Astrocyte (in vitro differentiated cells and primary cell): Measurements from ENCODE around the gene SLC15A1. TPM values are rescaled to one million over a fixed set of nuclear protein-coding genes. Genes with fewer than 3 reads are reported as not detected.

Source experiments
- DNase-seq: peaks from one replicate; pipeline ENCODE4 v3.0.0-alpha.2; 2010; ENCODE audit warnings: low read depth
- FAIRE-seq: peaks from 2 replicates; lab custom pipeline; 2011; peaks lifted over from hg19 to GRCh38; lab: Jason Lieb, UNC
- H2AFZ ChIP-seq: 2 replicates; pipeline ENCODE4 v1.6.0; 2012; ENCODE audit warnings: low read depth, low read length, inconsistent platforms
- H3K27ac ChIP-seq: 2 replicates; pipeline ENCODE4 v1.5.1; 2011; ENCODE audit warnings: low read depth, low read length, inconsistent platforms
- H3K27me3 ChIP-seq: 2 replicates; pipeline ENCODE4 v1.6.0; 2011; ENCODE audit warnings: low read length, inconsistent platforms; ENCODE audit not compliant: insufficient read depth
- H3K36me3 ChIP-seq: 2 replicates; pipeline ENCODE4 v1.5.1; 2011; ENCODE audit warnings: low read length, inconsistent platforms; ENCODE audit not compliant: insufficient read depth
- H3K4me1 ChIP-seq: 2 replicates; pipeline ENCODE4 v1.5.1; 2011; ENCODE audit warnings: low read length, inconsistent platforms; ENCODE audit not compliant: insufficient read depth
- H3K4me2 ChIP-seq: 2 replicates; pipeline ENCODE4 v1.6.0; 2012; ENCODE audit warnings: low read length, inconsistent platforms
- H3K4me3 ChIP-seq: 2 replicates; pipeline ENCODE4 v1.5.1; 2011; ENCODE audit warnings: low read depth, mild to moderate bottlenecking, low read length, inconsistent platforms; ENCODE audit not compliant: insufficient read depth
- H3K79me2 ChIP-seq: 2 replicates; pipeline ENCODE4 v1.6.0; 2012; ENCODE audit warnings: mild to moderate bottlenecking, low read length, inconsistent platforms; ENCODE audit not compliant: insufficient read depth
- H3K9ac ChIP-seq: 2 replicates; pipeline ENCODE4 v1.6.0; 2012; ENCODE audit warnings: mild to moderate bottlenecking, low read length, inconsistent platforms
- H3K9me3 ChIP-seq: 2 replicates; pipeline ENCODE4 v1.5.1; 2012; ENCODE audit warnings: low read depth, mild to moderate bottlenecking, low read length, inconsistent platforms; ENCODE audit not compliant: insufficient read depth
- H4K20me1 ChIP-seq: 2 replicates; pipeline ENCODE4 v1.6.0; 2012; ENCODE audit warnings: low read length, inconsistent platforms; ENCODE audit not compliant: insufficient read depth
- H3K27ac Mint-ChIP-seq: one replicate; pipeline ENCODE4 v1.8.0; 2021; ENCODE audit warnings: mild to moderate bottlenecking, mixed read lengths; ENCODE audit not compliant: unreplicated experiment
- H3K27me3 Mint-ChIP-seq: one replicate; pipeline ENCODE4 v1.8.0; 2021; ENCODE audit warnings: low read depth, mixed read lengths; ENCODE audit not compliant: unreplicated experiment
- H3K36me3 Mint-ChIP-seq: one replicate; pipeline ENCODE4 v1.8.0; 2021; ENCODE audit warnings: low read depth, mixed read lengths; ENCODE audit not compliant: unreplicated experiment
- H3K4me1 Mint-ChIP-seq: one replicate; pipeline ENCODE4 v1.8.0; 2021; ENCODE audit warnings: low read depth, mixed read lengths; ENCODE audit not compliant: unreplicated experiment
- H3K4me3 Mint-ChIP-seq: one replicate; pipeline ENCODE4 v1.8.0; 2021; ENCODE audit warnings: mild to moderate bottlenecking, moderate library complexity, mixed read lengths; ENCODE audit not compliant: unreplicated experiment
- H3K9me3 Mint-ChIP-seq: one replicate; pipeline ENCODE4 v1.8.0; 2021; ENCODE audit warnings: mild to moderate bottlenecking, mixed read lengths; ENCODE audit not compliant: unreplicated experiment
- CTCF ChIP-seq: IDR thresholded peaks from 2 replicates; pipeline ENCODE4 v1.5.1; 2011; ENCODE audit warnings: low read depth, mild to moderate bottlenecking, inconsistent platforms, low read length, moderate library complexity; ENCODE audit not compliant: insufficient read depth
- EZH2 ChIP-seq: IDR thresholded peaks from 2 replicates; pipeline ENCODE4 v1.6.1; 2012; ENCODE audit warnings: mild to moderate bottlenecking, low read length, inconsistent platforms; ENCODE audit not compliant: insufficient read depth
- total RNA-seq: library from RNA; stranded (reverse); gene quantifications from 2 replicates; pipeline ENCODE4 v1.2.1, GENCODE V29; 2021

The SLC15A1 gene
- total RNA-seq, 1 donor from 2014 or later: not detected

DNA sequence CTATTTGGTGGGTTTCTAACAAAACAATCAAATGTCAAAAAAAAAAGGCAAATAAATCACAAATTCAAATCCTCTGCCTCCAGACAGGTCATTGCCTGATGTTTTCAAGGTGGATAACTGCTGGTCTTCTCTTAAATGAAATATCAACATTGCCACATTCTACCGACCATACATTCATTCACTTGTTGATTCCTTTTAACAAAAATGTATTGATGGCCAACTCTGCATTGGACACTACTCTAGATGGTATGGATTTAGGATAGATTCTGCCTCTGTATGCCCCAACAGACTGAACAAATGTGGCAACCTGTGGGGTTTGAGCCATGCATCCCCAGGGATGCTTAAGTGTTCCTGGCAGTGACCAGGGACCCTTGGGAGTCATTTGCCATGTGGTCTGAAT is 88.0 kb downstream of the SLC15A1 start:
- Histone ChIP-seq H3K27me3 (no peaks in the 10 kb centered on the region), H3K9me3 (no peaks in the 10 kb centered on the region), H3K4me3 (no peak overlapping the region), H3K9ac (peak overlapping the region; percentile 26), H3K36me3 (no peaks in the 10 kb centered on the region), H3K4me2 (peak overlapping the region; percentile 62), H2AFZ (no peak overlapping the region), H3K27ac (peak overlapping the region; percentile 63), H3K4me1 (peaks cover 23% of the 10 kb centered on the region), H3K79me2 (no peaks in the 10 kb centered on the region), H4K20me1 (no peaks in the 10 kb centered on the region)
- no peak for TF ChIP-seq CTCF
- TF ChIP-seq EZH2: no peak
- no peak for FAIRE-seq
- H3K27me3 Mint-ChIP-seq: peaks cover 10% of the 10 kb centered on the region
- H3K27ac Mint-ChIP-seq: no peak overlapping the region
- H3K4me1 Mint-ChIP-seq: peaks cover 20% of the 10 kb centered on the region
- no peak overlapping the region for H3K4me3 Mint-ChIP-seq
- no peaks in the 10 kb centered on the region for H3K36me3 Mint-ChIP-seq
- no peaks in the 10 kb centered on the region for H3K9me3 Mint-ChIP-seq
- DNase-seq: no peak

GRCh38 chr13:98664047-98664446 is 88.4 kb downstream of the SLC15A1 start:
- TF ChIP-seq CTCF (no peak), EZH2 (no peak)
- Histone ChIP-seq H2AFZ (no peak overlapping the region), H3K9me3 (no peaks in the 10 kb centered on the region), H3K4me3 (no peak overlapping the region), H3K27me3 (no peaks in the 10 kb centered on the region), H3K9ac (peak overlapping the region; percentile 26), H3K79me2 (no peaks in the 10 kb centered on the region), H3K4me1 (peaks cover 23% of the 10 kb centered on the region), H4K20me1 (no peaks in the 10 kb centered on the region), H3K27ac (peak overlapping the region; percentile 63), H3K4me2 (peak overlapping the region; percentile 62), H3K36me3 (no peaks in the 10 kb centered on the region)
- FAIRE-seq (peak; percentile 79), DNase-seq (peak; percentile 93)
- no peak overlapping the region for H3K4me3 Mint-ChIP-seq
- H3K4me1 Mint-ChIP-seq: peaks cover 20% of the 10 kb centered on the region
- no peaks in the 10 kb centered on the region for H3K36me3 Mint-ChIP-seq
- H3K9me3 Mint-ChIP-seq: no peaks in the 10 kb centered on the region
- peaks cover 7% of the 10 kb centered on the region for H3K27me3 Mint-ChIP-seq
- H3K27ac Mint-ChIP-seq: no peak overlapping the region

GRCh38 chr13:98658131-98658530 is 94.3 kb downstream of the SLC15A1 start:
- peak overlapping the region; percentile 20 for H3K27ac Mint-ChIP-seq
- H2AFZ ChIP-seq: no peak overlapping the region
- no peak overlapping the region for H3K9ac ChIP-seq
- no peaks in the 10 kb centered on the region for H3K79me2 ChIP-seq
- no peaks in the 10 kb centered on the region for H3K9me3 ChIP-seq
- DNase-seq (no peak), FAIRE-seq (no peak)
- no peaks in the 10 kb centered on the region for H3K4me1 ChIP-seq
- H3K4me2 ChIP-seq: no peak overlapping the region
- no peak overlapping the region for H3K4me3 Mint-ChIP-seq
- H3K27ac ChIP-seq: no peak overlapping the region
- peaks cover 2% of the 10 kb centered on the region for H3K36me3 Mint-ChIP-seq
- no peaks in the 10 kb centered on the region for H3K36me3 ChIP-seq
- H3K9me3 Mint-ChIP-seq: peaks cover 11% of the 10 kb centered on the region
- H3K4me1 Mint-ChIP-seq: no peaks in the 10 kb centered on the region
- H3K4me3 ChIP-seq: no peak overlapping the region
- no peaks in the 10 kb centered on the region for H4K20me1 ChIP-seq
- TF ChIP-seq CTCF: no peak
- TF ChIP-seq EZH2: no peak
- no peaks in the 10 kb centered on the region for H3K27me3 ChIP-seq
- peaks cover 12% of the 10 kb centered on the region for H3K27me3 Mint-ChIP-seq
